GM20000 (cell line): ENCODE data around the gene MMP21.

Experiments used
- DNase-seq: peaks from one replicate; pipeline ENCODE4 v3.0.0; 2012; ENCODE audit warnings: low spot score
- TF ChIP-seq, protein P1 (sequence below): IDR thresholded peaks from 2 replicates; pipeline ENCODE4 v1.5.1; 2012; ENCODE audit warnings: mild to moderate bottlenecking, control low read depth; ENCODE audit errors: extremely low read depth, missing control alignments

The MMP21 gene

DNA sequence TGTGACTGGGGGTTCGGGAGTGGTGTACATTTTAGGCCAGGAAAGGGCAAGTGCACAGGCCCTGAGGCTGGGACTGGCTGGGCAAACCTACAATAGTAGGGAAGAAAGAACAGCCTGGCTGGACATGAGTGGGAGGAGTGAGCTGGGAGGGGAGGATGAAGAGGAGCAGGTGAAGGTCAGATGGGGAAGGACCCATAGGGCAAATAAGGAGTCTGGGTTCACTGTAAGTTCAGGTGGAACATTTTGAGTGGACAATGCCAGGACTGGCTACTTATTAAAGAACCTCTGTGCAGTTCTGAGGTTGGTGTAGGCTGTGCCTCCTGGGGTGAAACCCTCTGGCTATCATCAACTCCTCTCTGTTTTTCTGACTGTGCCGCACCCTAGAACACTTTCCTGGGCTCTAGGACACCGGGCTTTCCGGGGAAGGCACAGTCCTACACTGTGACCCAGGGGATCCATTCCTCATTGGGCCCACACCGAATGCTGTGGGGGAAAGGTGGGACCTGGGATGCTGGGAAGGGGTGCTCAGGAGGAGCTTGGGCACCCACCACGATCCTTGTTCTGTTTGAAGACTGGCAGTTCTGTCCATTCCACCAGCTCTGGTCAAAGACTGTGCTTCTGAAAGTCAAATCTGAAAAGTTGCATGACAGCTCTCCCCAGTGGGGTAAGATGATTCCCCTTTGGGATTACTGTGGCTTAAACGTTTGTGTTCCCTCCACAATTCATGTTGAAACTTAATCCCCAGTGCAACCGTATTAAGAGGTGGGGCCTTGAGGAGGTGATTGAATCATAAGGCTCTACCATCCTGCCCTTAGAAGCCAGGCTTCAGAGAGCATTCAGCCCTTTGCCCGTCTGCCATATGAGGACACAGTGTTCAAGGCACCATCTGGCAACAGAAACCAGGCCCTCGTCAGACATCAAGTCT is 4.0 kb upstream of the MMP21 start:
- TF ChIP-seq, protein P1, sequence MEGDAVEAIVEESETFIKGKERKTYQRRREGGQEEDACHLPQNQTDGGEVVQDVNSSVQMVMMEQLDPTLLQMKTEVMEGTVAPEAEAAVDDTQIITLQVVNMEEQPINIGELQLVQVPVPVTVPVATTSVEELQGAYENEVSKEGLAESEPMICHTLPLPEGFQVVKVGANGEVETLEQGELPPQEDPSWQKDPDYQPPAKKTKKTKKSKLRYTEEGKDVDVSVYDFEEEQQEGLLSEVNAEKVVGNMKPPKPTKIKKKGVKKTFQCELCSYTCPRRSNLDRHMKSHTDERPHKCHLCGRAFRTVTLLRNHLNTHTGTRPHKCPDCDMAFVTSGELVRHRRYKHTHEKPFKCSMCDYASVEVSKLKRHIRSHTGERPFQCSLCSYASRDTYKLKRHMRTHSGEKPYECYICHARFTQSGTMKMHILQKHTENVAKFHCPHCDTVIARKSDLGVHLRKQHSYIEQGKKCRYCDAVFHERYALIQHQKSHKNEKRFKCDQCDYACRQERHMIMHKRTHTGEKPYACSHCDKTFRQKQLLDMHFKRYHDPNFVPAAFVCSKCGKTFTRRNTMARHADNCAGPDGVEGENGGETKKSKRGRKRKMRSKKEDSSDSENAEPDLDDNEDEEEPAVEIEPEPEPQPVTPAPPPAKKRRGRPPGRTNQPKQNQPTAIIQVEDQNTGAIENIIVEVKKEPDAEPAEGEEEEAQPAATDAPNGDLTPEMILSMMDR, result no peak
- DNase-seq, result no peak

GRCh38 chr10:125778556-125778955 is 2.9 kb upstream of the MMP21 start:
- DNase-seq, result no peak
- TF ChIP-seq, protein P1, result no peak

DNA sequence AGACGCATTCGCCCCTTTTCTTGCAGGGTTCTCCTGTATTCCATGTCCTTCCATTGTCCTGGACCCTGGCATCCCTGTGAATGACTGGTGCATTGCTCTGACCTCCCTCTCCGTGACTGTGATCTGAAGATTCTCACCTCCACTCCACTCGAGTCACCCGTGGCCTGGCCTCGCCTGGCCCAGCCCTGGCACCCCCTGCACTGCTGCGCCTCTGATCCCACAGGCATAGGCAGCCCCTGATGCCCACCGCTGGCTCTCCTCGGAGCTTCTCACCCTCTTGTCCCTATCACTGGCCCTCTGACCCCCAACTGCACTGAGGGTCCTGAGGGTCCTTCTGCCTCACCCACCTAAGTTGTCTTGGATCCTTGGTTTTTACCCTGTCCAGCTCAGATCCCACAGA is 2.2 kb upstream of the MMP21 start:
- no peak for DNase-seq
- TF ChIP-seq, protein P1, result no peak

GRCh38 chr10:125774581-125775191 is 935 bp downstream of the MMP21 start:
- no peak for DNase-seq
- TF ChIP-seq, protein P1, result no peak

GRCh38 chr10:125773687-125774543 is 1.7 kb downstream of the MMP21 start:
- TF ChIP-seq, protein P1, result no peak
- no peak for DNase-seq

GRCh38 chr10:125772864-125773180 is 2.8 kb downstream of the MMP21 start:
- TF ChIP-seq, protein P1, result no peak
- DNase-seq, result no peak
